Measurements from ENCODE around the gene CCDC38. TPM values are rescaled to one million over a fixed set of nuclear protein-coding genes. Genes with fewer than 3 reads are reported as not detected.
"Not testable (repeated sequence)": the region's sequence is repeated elsewhere in the genome, so short reads cannot be mapped to it uniquely, and the experiment has no call there.

The CCDC38 gene
- 0.24 TPM in 1 of 2 replicates, not detected in the other for total RNA-seq

DNA sequence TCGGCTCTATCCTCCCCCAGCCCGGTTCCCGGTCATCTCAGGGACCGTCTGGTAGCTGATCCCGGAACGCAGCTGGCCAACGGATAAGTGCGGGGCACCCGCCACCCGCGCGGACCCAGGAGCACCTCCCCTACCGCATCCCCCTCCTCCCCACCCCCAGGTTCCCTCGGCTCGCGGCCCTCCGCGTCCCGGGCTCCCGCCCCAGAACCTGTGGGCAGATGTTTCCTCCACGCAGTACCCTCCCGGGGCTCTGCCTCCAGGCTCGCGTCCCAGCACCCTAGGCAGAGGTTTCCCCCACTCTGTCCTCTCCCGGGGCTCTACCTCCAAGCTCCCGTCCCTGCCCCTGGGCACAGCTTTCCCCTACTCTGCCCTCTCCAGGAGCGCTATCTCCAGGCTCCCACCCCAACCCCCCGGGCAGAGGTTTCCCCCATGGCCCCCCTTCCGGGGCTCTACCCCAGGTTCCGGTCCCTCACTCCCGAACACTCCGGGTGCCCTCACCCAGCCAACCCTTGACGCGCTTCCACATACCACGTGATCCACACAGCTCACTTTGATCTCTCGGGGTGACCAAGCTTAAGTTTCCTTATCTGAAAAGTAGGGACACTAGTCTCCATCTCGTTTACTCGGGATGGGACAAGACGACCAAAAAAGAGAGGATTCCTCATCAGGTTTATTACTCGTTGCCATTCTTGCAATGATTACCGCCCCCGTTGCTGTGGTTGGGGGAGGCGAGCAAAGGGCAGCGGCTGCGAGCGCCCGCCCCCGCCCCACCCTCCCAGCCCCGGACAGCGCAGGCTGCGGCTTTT is at the start of gene CCDC38:
TSS of gene CCDC38 (minus strand) at position 91 of the 806 bp plus-strand sequence. CDS start 6,105 bp downstream, outside the sequence.
- no peak for DNase-seq (ENCODE audit: extremely low read depth, low read depth, low spot score)

DNA sequence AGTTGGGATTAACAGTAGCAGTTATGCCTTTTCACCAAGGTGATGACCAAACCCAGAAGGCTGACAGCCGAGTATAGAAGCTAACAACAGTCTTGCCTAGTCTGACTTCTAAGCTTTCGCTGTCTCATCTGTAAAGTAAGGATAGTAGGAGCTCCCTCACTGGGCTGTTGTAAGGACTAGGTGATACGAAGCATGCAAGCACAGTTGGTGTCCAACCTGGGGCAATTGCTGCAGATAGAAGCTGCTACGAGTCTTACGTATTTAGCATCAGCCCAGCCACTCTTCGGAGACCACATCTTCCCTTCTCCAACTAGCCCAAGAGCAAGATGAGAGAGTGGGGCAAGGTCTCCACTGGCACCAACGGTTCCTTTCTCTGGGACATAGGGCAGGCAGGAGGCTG is 47.7 kb upstream of the CCDC38 start:
- no peak for DNase-seq (ENCODE audit: extremely low read depth, low read depth, low spot score)

DNA sequence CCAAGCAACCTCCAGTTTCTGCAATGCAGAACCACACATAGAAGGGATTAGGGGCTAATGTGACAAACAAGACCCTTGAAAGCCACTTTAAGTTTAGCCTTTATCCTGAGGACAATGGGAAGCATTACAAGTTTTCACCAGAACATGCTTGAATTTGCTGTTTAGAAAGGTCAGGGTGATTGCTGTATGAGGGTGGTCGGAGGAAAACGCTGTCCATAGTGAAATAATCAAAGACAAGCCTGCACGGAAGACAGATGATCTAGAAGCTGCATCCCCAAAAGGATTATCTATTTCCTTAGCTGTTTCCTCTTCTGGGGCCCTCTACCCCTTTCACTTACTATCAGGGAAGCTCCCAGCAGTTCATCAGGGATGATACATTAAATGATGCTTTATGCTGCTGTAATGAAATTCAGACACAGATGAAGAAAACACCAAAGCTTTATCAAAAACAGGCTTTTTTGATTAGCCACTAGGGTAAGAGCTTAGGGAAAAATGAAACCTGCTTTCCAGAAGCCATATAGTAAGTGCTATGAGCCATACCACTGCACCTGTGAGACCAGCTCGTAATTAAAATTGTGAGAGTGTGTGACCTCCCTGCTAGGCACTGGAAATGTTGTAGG is 47.2 kb upstream of the CCDC38 start:
- DNase-seq (ENCODE audit: extremely low read depth, low read depth, low spot score): no peak

DNA sequence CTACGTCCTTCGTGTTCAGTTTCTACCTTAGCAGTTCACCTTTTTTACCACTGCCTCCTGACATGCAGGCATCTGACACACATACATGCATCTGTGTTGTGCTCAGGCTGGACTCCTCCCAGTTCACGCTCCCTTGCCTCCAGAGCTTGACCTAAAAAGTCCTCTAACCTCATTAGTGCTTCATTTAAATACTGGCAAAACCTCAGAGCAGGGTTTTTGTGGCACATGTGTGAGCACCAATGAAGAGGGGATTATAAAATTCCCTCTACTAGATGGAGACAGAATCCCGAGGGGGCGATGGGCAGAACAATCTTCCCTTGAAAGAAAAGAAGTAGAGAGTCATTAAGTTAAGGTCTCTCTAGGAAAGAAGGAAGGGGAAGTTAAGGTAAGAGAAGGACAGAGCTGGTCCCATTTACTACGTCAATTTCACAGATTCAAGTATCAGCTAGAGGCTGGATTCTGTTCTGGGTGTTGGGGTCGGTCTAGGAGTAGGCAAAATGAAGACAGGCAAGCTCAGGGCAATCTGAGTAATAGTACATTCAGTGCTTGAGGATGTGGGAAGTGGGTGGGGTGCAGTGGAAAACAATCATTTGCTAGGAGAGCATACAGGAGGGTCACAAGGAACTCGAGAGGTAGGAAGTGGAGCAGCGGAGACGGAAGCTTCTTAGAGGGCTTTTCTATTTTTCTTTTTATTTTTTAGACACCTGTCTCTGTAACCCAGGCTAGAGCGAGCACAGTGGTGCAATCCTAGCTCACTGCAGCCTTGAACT is 46.3 kb upstream of the CCDC38 start:
- DNase-seq (ENCODE audit: extremely low read depth, low read depth, low spot score): no peak

DNA sequence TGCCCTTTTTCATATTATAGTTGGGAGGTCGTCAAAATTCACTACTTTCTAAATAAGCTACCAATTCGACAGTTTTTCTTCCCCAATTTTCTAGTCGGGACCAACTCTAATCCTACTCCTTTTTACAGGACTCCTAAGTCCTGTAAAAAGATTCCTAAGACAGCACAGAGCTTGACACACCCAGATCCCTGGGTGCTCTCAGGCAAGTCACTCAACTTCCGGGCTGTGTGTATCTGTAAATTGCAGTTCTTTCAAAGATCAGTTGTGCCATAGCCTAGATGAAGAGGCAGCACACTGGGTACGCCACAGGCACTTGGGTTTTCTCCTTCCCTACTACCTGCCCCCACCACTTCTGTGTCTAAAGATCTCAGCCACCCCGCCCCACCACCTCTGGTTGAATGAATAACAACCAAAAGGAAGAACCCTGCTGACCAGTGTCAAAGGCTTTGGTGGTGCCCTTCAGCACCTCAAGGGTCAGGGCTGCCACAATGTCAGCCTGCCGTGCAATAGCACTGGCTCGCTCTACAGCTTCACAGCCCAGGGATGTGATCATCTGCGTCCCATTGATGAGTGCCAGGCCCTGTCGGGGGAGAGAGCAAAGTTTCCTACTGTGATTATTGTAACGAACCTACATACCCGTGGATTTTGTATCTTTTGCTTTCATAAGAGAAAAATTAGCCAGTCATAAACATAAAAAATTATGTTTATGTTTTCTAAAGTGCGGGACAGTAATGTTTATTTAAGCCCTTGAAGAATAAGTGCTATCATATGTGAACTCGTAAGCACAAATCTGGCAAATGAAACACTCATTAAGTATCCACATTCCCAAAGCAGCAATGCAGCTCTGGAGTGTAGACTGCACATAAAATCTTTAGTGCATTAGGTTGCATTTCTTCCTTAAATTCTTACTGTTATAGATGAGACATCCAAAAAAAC is 44.5 kb upstream of the CCDC38 start:
- no peak for DNase-seq (ENCODE audit: extremely low read depth, low read depth, low spot score)

DNA sequence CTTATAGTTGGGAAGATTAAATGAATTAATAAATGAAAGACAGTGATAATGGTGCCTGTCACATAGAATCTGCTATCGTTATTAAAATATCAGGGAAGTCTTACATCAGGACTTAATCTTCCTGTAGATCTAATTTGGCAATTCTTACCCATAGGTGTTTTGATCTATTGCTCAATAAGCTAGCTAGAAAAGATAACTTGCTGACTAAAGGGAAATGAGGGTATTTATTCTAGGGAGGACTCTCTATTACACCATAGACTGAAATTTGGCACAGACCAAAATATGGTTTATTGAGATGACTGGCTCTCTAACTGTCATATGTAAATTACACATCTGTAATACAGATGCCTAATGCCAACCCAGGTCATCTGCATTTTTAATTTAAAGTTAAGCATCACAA is 42.3 kb upstream of the CCDC38 start:
- no peak for DNase-seq (ENCODE audit: extremely low read depth, low read depth, low spot score)

DNA sequence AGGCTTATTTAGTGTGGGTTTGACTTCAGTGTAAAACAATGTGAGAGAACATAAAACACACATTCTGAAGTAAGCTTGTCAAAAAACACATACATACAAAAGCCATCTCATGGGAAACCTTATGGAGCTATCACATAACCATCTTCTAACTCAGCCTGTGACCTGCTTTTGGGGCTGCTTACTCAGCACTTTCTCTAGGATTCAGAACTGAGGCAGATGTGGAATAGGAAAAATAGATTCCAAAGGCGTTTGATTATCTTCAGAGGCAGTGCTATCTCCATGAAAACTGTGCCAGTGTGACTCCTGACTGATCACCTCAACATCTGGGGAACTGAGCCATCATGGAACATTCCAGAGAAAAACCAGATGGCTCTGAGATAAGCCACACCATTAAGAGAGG is 40.2 kb upstream of the CCDC38 start:
- no peak for DNase-seq (ENCODE audit: extremely low read depth, low read depth, low spot score)

DNA sequence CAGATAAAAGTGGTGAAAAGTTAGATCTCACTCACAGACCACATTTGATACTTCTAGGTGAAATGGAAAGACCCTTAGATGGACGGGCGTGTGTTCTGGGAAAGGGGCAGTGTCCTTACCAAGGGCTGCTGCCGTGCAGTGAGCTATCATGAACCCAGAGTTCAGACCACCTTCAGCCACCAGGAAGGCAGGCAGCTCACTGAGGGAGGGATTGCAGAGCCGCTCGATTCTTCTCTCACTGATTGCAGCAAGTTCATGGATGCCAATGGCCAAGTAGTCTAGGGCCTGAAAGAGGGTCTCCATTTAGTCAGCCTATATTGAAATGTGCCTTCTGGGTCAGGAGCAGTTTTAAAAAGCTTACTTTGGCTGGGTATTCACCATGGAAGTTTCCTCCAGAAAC is 38.0 kb upstream of the CCDC38 start:
- DNase-seq (ENCODE audit: extremely low read depth, low read depth, low spot score): no peak

DNA sequence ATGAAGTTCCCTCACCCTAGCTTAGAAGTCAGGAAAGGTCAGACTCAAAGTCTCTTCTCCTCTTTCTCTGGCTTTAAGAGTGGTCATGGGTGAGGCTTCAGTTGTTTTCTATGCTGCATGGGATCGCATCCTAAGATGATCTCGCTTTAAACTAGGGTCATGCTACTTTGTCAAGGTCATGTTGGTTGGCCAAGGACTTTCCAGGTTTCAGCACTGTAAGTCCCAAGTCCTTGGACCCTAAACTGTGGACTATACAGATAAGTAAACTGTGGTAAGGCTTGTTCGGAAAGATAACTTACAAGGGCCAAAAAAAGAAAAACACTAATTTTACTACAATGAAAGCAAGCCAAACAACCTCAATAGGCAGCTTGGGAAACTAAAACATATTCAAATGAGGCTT is 36.4 kb upstream of the CCDC38 start:
- no peak for DNase-seq (ENCODE audit: extremely low read depth, low read depth, low spot score)

DNA sequence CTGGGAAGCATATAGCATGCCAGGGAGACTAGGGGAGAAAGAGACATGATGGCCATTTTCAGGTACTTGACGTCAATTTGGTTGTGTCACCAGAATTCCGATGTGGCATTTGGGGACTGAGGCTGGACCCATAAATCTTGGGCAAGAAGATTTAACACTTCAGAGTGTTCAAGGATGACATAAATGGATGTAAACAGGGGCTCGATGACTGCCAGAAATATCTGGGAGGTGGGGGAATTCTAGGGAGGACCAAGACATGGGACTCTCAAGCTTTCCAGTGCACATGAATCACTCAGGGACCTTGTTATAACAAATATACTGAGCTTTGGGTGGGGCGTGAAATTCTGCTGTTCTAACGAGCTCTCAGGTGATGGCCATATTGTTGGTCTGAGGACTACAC is 35.9 kb upstream of the CCDC38 start:
- no peak for DNase-seq (ENCODE audit: extremely low read depth, low read depth, low spot score)

DNA sequence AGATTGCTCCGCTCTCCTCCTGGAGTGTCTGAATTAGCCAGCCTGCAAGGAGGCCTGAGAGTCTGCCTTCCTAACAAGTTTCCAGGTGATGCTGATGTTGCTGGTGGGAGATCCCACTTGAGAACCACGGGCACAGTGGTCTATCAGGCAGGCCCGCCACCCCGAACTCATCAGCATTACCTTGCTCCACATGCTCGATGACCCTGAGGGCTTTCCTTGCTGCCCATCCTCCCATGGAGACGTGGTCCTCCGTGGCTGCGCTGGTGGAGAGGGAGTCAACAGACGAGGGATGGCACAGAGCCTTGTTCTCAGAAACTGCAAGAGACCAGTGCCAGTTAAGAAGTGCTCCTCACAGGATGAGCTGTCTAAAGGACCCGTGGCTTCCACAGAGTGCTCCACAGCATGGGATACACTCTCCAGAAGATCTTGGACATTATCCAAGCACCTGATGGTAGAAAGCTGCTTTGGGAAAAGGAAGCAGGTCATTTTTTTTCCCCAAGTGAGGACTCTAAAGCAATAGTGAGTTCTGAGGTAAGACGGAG is 35.4 kb upstream of the CCDC38 start:
- DNase-seq (ENCODE audit: extremely low read depth, low read depth, low spot score): no peak

DNA sequence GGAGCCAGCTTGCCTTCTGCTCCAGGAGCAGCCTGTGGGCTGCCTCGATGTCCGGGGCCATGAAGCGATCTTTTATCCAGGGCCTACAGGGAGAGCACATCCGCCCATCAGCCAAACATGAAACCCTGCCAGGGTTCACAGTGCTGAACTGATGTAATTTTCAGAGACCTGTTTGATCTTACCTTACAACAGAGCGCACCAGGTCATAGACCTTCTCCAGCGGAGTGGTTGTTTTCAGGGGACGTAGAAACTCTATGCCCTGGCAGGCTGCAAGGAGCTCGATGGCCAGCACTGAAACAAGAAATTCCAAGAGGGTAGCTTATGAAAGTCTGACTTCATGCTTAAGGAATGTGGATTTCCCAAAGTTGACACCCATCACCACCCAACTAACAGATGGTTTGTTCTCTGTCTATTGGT is 34.0 kb upstream of the CCDC38 start:
- no peak for DNase-seq (ENCODE audit: extremely low read depth, low read depth, low spot score)

DNA sequence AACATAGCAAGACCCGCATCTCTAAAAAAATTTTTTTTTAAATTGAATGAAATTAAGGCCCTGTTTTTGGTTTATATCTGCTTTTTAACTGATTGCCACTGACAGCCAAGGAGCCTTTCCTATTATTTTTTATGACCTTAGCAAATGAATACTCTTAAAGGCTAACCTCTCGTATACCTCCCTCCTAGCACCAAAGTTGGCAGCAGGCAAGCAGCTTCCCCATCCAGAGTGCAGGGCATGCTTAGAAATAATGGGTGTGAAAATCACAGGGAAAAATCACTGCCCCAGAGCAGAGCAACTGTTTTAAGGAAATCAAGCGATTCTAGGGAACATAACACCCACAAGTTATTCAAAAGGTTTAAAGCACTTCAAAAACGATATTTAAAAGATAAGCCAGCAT is 33.1 kb upstream of the CCDC38 start:
- no peak for DNase-seq (ENCODE audit: extremely low read depth, low read depth, low spot score)

DNA sequence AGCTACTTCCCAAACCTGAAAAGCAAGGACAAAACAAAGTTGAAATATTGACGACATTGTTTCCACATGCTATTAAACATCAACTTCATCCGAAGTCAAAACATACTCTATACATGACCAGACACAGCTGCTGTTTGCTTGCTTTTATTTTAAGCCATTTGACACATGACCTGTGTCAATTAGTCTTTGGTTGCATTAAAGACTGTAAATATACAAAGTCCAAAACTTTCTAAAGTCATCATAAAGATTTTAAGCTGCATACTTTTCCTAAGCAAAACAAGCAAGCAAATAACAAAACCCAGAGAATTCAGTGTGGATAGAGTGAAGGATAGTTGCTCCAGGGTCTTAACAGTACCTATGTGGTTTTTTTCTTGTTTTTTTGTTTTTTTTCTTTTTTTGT is 31.9 kb upstream of the CCDC38 start:
- no peak for DNase-seq (ENCODE audit: extremely low read depth, low read depth, low spot score)

DNA sequence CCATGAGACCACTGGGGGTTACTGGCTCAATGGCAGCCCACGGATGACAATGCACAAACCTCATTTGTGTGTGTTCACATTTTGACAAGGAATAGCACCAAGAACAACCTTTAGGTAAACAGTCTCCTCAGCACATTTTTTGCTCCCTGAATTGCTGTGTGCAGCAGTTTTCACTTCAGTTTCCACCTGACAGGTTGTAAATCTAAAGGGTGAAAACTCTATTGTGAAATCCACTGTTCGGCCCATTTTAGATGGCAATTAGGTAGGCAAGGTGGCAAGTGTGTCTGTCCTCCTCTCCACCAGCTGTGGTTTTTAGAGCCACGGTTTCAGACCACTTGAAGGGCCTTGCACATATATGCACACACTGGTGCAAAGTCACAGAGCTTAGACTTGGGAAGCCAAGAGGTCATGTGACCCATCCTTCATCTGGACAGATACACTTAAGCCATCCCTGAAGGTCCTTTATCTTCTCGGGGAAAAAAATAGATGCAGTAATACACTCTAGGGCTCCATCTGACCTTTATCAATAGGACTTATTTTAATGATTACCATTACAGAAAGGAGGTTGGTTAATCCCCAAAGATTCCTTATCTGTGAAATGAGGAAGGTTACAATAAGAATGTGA is 30.5 kb upstream of the CCDC38 start:
- DNase-seq (ENCODE audit: extremely low read depth, low read depth, low spot score): no peak

DNA sequence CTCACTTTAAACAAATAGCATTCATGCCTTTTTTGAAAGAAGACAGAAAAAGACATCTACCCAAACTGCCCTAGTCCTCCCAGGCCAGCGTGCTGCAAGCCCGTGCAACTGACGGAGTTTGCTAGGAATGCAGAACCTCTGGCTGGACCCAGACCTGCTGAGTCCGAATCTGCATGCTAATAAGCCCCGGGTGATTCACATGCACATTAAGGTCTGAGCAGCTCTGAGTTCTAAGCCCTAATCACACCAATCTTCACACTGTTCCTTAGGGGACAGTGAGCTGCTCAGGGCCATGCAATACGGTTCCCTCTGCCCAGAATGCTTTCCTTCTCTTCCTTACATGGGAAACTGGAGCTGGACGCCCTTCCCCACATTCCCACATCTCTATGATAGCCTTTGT is 28.5 kb upstream of the CCDC38 start:
- no peak for DNase-seq (ENCODE audit: extremely low read depth, low read depth, low spot score)

DNA sequence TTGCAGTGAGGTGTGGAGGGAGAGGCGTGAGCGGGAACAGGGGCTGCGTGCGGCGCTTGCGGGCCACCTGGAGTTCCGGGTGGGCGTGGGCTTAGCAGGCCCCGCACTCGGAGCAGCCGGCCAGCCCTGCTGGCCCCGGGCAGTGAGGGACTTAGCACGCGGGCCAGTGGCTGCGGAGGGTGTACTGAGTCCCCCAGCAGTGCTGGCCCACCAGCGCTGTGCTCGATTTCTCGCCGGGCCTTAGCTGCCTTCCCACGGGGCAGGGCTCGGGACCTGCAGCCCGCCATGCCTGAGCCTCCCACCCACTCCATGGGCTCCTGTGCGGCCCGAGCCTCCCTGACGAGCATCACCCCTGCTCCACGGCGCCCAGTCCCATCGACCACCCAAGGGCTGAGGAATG is 26.7 kb upstream of the CCDC38 start:
- not testable (repeated sequence) for DNase-seq (ENCODE audit: extremely low read depth, low read depth, low spot score)

DNA sequence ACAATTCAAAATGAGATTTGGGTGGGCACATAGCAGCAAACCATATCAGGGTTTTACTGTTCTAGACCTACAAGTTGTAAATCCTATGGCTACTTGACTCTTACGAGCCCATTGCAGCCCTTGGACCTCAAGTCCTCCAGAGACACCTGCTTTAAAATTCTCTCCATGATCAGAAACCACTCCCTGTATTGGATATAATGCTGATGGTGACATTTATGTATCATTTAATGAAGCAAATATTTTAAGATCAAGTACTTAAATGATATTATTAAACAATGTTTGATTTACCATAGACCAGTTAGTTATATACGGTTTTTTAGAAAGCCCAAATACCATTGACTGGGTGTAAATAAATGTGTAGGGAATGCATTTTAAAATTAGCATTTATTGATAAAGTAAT is 24.9 kb upstream of the CCDC38 start:
- DNase-seq (ENCODE audit: extremely low read depth, low read depth, low spot score): no peak

DNA sequence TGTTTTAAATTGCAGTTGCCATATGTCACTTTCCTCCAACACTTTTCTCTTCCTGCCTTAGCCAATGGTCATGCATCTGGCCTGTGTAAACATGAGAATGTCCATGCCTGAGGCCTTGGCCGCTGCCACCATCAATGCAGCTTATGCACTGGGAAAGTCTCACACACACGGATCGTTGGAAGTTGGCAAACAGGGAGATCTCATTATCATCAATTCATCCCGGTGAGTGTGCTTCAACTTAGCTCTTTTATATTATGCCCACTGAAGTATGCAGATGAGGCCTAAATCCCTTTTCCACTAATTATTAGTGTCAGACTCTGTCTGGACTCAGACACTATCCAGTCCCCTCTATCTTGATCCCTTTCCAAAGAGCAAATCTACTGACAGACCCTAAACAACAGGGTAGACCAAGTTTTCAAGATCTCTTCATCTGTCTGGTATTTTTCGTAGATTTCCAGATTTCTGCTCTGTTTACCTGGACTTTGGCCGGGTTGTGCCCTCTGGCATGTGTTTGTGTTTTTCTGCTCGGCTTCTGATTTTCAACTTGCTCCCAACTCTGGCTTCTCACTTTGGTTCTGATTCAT is 24.0 kb upstream of the CCDC38 start:
- no peak for DNase-seq (ENCODE audit: extremely low read depth, low read depth, low spot score)

DNA sequence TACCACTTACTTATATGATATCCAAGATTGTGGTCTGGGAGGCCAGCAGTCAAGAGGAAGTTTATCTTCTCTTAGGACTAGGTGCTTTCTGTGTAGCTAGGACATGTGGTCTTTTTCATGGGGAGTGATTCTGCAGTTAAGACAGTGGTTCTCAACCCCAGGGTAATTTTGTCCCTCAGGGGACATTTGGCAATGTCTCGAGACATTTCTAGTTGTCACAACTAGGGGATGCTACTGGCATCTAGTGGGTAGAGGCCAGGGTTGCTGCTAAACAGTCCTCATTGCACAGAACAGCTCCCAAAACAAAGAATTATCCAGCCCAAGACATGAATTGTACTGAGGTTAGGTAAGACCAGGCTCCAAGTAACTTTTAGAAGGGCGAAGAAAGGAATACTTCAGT is 20.7 kb upstream of the CCDC38 start:
- no peak for DNase-seq (ENCODE audit: extremely low read depth, low read depth, low spot score)
